Mesodermal cell (in vitro differentiated cells): ENCODE results near the gene R3HDM4.

ENCODE experiments used
- H3K27ac ChIP-seq: 2 replicates; pipeline ENCODE4 v1.7.0; 2013; ENCODE audit warnings: mild to moderate bottlenecking, low read depth, low read length, moderate library complexity; ENCODE audit not compliant: severe bottlenecking
- H3K36me3 ChIP-seq: 2 replicates; pipeline ENCODE4 v1.7.1; 2013; ENCODE audit warnings: mild to moderate bottlenecking, low read length, moderate library complexity; ENCODE audit not compliant: control insufficient read depth, insufficient read depth
- H3K4me1 ChIP-seq: one replicate; pipeline ENCODE4 v1.7.1; 2013; ENCODE audit warnings: mild to moderate bottlenecking, low read length; ENCODE audit not compliant: insufficient read depth, control insufficient read depth, poor library complexity, severe bottlenecking
- H3K4me3 ChIP-seq: 2 replicates; pipeline ENCODE4 v1.7.0; 2013; ENCODE audit warnings: low read length, control low read depth, mild to moderate bottlenecking; ENCODE audit not compliant: insufficient read depth, poor library complexity, severe bottlenecking; ENCODE audit errors: extremely low read depth
- H3K9me3 ChIP-seq: 2 replicates; pipeline ENCODE4 v1.7.1; 2013; ENCODE audit warnings: mild to moderate bottlenecking, low read length, moderate library complexity; ENCODE audit not compliant: control insufficient read depth
- WGBS, 2 experiments: methylation state at CpG; one replicate each; pipeline ENCODE4 v1.1.5; 2013; ENCODE audit warnings: missing lambda C conversion rate in 2 of 2; ENCODE audit not compliant: insufficient coverage in 2 of 2; 5-methylcytosine and 5-hydroxymethylcytosine counted together

Gene R3HDM4

DNA sequence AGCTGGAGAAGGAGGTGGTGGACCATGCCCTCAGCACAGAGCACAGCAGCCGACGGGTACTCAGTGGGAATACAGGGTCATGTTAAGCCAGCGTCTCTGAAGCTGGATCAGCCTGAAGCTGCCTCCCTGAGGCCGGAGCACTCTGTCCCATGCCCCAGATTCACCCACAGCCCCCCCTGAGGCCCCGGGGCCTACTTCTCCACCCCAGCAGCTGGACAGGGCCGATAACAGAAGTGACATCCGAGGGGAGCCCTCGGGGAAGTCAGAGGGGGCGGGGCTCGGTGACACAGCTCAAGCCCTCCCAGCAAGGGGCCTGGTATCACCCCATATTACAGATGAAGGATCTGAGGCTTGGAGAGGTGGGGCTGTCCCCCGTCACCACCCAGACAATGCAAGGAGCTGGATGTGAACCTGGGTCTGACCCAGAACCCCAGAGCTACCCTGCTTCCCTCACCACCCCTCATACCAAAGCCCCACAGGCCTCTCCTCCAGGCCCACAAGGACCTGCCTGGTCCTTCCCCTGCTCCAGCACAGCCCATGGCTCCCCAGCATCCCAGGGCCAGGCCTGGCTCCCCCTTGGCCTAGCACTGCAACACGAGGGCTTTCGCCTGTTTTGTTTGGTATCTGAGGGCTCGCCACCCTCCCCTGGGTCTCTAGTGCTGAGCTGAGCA is 5.7 kb downstream of the R3HDM4 start:
- Histone ChIP-seq H3K4me3 (no peak overlapping the region), H3K4me1 (peaks cover 7% of the 10 kb centered on the region), H3K36me3 (peaks cover 16% of the 10 kb centered on the region), H3K9me3 (no peaks in the 10 kb centered on the region), H3K27ac (no peak overlapping the region)
- 89 to 94% methylated on average over 9 to 13 of the region's 14 CpGs for WGBS, 2 experiments

DNA sequence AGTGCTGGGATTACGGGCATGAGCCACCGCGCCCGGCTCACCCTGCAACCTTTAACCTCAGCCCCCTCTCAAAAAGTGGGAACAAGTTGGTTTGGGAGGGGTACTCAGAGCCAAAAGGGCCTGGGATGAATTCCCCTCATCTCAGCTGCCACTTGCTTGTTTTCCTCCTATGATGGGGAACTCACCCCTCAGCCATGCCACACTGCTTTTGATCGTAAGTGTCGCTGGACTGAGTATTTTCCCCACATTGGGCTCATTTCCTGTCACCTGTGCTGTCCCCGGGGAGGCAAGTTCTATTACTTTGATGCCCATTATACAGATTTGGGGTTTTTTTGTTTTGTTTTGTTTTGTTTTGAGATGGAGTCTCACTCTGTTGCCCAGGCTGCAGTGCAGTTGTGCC is 6.5 kb downstream of the R3HDM4 start:
- no peak overlapping the region for H3K4me3 ChIP-seq
- H3K36me3 ChIP-seq, result peaks cover 24% of the 10 kb centered on the region
- WGBS, 2 experiments, result 98 to 100% methylated on average over 1 to 7 of the region's 7 CpGs
- H3K4me1 ChIP-seq, result peaks cover 7% of the 10 kb centered on the region
- H3K27ac ChIP-seq, result no peak overlapping the region
- H3K9me3 ChIP-seq, result no peaks in the 10 kb centered on the region

- Histone ChIP-seq H3K36me3 (peaks cover 30% of the 10 kb centered on the region), H3K27ac (no peak overlapping the region), H3K4me1 (peaks cover 7% of the 10 kb centered on the region), H3K9me3 (no peaks in the 10 kb centered on the region), H3K4me3 (no peak overlapping the region)
- 96 to 98% methylated on average over 6 to 8 of the region's 8 CpGs for WGBS, 2 experiments
Measured at GRCh38 chr19:904545-904944, 8.5 kb downstream of the R3HDM4 start.

DNA sequence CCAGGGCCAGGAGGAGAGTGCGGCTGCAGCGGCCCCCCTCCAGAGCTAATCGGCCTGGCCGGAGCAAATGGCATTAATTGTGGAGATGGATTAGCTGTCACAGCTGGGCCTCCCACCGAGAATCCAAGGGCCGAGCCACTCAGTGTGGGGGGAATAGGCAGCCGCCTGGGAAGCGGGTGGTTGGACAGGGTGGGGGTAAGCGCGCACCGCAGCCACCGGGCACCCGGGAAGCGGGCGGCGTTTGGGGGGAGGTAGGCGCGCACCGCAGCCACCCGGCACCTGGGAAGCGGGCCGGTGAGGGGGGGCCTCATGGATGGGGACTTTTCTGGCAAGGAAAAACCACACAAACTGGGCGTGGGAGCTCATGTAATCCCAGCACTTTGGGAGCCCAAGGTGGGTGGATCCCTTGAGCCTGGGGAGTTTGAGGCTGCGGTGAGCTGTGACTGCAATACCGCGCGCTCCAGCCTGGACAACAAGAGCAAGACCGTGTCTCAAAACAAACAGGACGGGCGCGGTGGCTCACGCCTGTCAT is 9.7 kb downstream of the R3HDM4 start:
- Histone ChIP-seq H3K36me3 (peaks cover 41% of the 10 kb centered on the region), H3K4me3 (no peak overlapping the region), H3K4me1 (no peaks in the 10 kb centered on the region), H3K9me3 (no peaks in the 10 kb centered on the region), H3K27ac (no peak overlapping the region)
- 73 to 89% methylated on average over 24 to 28 of the region's 32 CpGs for WGBS, 2 experiments

GRCh38 chr19:902446-903226 is 10.4 kb downstream of the R3HDM4 start:
- H3K4me3 ChIP-seq, result no peak overlapping the region
- H3K4me1 ChIP-seq, result no peaks in the 10 kb centered on the region
- H3K27ac ChIP-seq, result no peak overlapping the region
- peaks cover 43% of the 10 kb centered on the region for H3K36me3 ChIP-seq
- 92 to 95% methylated on average over 10 to 13 of the region's 14 CpGs for WGBS, 2 experiments
- no peaks in the 10 kb centered on the region for H3K9me3 ChIP-seq

DNA sequence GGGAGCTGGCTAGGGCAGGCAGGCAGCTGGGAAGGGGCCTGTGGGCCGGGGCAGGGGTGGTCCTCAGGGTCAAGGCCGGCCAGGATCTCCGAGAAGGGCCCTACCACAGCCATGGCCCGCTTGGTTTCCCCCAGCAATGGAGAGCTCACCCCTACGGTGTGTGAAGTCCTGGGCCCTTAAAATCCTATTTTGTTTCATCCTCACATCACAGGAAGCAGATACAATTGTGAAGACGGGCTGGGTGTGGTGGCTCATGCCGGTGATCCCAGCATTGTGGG is 11.0 kb downstream of the R3HDM4 start:
- H3K4me1 ChIP-seq, result no peaks in the 10 kb centered on the region
- H3K9me3 ChIP-seq, result no peaks in the 10 kb centered on the region
- WGBS, 2 experiments, result 91 to 98% methylated on average over 5 to 6 of the region's 7 CpGs
- no peak overlapping the region for H3K4me3 ChIP-seq
- H3K36me3 ChIP-seq, result peaks cover 49% of the 10 kb centered on the region
- H3K27ac ChIP-seq, result no peak overlapping the region

DNA sequence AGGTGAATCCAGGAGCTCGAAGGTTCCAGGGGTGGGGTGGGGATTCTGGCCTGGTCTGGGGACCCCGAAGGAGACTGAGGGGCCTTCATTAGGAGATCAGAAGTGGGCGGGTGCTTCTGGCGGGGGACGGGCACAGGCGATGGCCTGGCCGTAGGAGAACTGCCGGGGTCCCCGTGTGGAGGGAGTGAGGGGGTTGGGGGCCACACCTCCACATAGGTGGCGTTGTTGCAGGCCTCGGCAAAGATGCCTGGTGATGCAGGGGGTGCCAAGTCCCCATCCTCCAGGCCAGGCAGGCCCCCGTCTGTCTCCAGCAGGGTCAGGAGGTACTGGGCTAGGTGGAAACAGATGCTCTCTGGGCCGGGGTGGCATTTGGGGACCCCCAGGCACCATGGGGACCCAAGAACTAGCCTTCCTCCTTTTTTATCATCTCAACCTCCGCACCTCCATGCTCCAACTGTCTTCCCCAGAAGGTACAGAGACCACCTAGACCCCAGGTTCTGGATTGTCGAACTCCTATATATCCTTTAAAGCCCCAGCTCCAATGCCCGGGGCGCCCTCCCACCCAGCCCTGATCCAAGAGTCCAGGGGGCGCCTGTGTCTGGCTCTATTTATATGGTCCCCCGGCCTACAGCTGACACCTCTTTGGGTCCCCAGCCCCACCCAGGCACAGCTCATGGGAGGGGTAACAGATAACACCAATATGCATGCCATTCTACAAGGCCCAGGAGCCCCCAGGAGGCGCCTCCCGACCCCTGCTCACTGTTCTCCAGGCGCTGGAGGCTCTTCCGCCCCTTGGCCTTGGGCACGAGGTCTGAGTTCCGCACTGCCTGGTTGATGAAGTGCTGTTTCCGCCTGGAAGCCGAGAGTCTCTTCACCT is 11.6 kb downstream of the R3HDM4 start:
- H3K36me3 ChIP-seq, result peaks cover 55% of the 10 kb centered on the region
- H3K4me3 ChIP-seq, result no peak overlapping the region
- 90 to 96% methylated on average over 19 to 25 of the region's 27 CpGs for WGBS, 2 experiments
- no peak overlapping the region for H3K27ac ChIP-seq
- no peaks in the 10 kb centered on the region for H3K9me3 ChIP-seq
- no peaks in the 10 kb centered on the region for H3K4me1 ChIP-seq

- H3K4me1 ChIP-seq, result no peaks in the 10 kb centered on the region
- WGBS, 2 experiments, result 91 to 93% methylated on average over 21 to 23 of the region's 30 CpGs
- no peak overlapping the region for H3K27ac ChIP-seq
- no peak overlapping the region for H3K4me3 ChIP-seq
- H3K9me3 ChIP-seq, result no peaks in the 10 kb centered on the region
- peaks cover 57% of the 10 kb centered on the region for H3K36me3 ChIP-seq
Measured at GRCh38 chr19:900302-901111, 12.5 kb downstream of the R3HDM4 start.

- WGBS, 2 experiments, result 91 to 96% methylated on average over 13 of the region's 15 CpGs
- Histone ChIP-seq H3K36me3 (peaks cover 57% of the 10 kb centered on the region), H3K9me3 (no peaks in the 10 kb centered on the region)
Measured at GRCh38 chr19:900043-900301, 13.0 kb downstream of the R3HDM4 start.

DNA sequence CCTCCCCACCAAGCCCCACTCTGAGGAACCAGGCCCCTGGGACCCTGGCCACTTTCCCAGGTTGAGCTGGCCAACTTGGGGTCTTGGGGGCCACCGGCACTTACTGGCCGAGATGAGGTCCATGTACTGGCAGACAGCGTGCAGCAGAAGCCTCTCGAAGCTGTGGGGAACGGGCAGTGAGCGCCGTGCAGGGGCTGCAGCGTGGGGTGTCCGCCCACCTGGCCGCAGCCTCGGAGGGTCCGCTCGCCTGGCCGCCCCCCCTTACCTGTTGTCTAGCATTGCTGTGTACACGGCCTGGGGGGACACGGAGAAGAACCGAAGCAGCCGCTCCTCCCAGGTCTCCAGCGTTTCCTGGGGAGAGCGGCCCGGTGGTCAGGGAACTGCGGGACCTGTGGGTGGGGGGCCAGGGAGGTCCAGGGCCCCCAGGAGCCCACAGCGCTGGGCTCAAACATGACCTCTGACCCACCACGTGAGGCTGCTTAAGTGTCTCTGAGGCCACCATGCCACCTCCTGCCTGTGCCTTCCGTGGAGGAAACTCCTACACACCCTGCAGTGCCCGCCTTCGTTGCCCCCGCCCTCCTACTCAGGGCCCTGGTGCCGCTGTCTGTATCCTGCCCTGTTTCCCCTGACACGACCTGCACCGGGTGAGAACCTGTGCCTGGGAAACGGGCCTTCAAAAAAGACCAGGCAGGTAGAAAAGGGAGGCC is 13.5 kb downstream of the R3HDM4 start:
- no peak overlapping the region for H3K27ac ChIP-seq
- no peak overlapping the region for H3K4me3 ChIP-seq
- H3K36me3 ChIP-seq, result peaks cover 57% of the 10 kb centered on the region
- H3K9me3 ChIP-seq, result no peaks in the 10 kb centered on the region
- H3K4me1 ChIP-seq, result no peaks in the 10 kb centered on the region
- WGBS, 2 experiments, result 90 to 94% methylated on average over 21 to 31 of the region's 32 CpGs

More at GRCh38 chr19:900043-900301, 13.0 kb downstream of the R3HDM4 start:
- H3K4me3 ChIP-seq, result no peak overlapping the region
- no peak overlapping the region for H3K27ac ChIP-seq
- H3K4me1 ChIP-seq, result no peaks in the 10 kb centered on the region
